GM12878 (cell line): ENCODE results near the gene CDC14A.

Experiments used
- BMI1 ChIP-seq: fragments of 450-650 bp; IDR thresholded peaks from 2 replicates; pipeline ENCODE4 v1.6.1; 2016; ENCODE audit warnings: mild to moderate bottlenecking, moderate library complexity, borderline replicate concordance
- KDM1A ChIP-seq: fragments of 200-600 bp; sonication (generic); IDR thresholded peaks from 2 replicates; pipeline ENCODE4 v1.6.1; 2016; ENCODE audit warnings: borderline replicate concordance
- POLR2A ChIP-seq: IDR thresholded peaks from 2 replicates; pipeline ENCODE4 v1.6.1; 2011; ENCODE audit warnings: low read depth, mild to moderate bottlenecking, low read length
- POLR2AphosphoS5 ChIP-seq: IDR thresholded peaks from 2 replicates; pipeline ENCODE4 v1.6.1; 2011; ENCODE audit warnings: mild to moderate bottlenecking, low read length, inconsistent platforms
- SMC3 ChIP-seq: IDR thresholded peaks from 2 replicates; pipeline ENCODE4 v1.6.1; 2011; ENCODE audit warnings: low read length, improper control_type of control experiment, borderline replicate concordance
- ZNF207 ChIP-seq: fragments of 450-650 bp; IDR thresholded peaks from 2 replicates; pipeline ENCODE4 v1.6.1; 2014; ENCODE audit warnings: antibody characterized with exemption, mild to moderate bottlenecking, borderline replicate concordance
- TF ChIP-seq, protein P1 (sequence below), 3 experiments: IDR thresholded peaks in 2 of 3; conservative IDR thresholded peaks in 1 of 3; 2 replicates each; pipeline ENCODE4 v1.5.1; 2011; ENCODE audit warnings: low read depth in 3 of 3, low read length in 3 of 3, mild to moderate bottlenecking in 3 of 3, control low read depth in 2 of 3, moderate library complexity in 2 of 3, inconsistent platforms in 1 of 3, mixed read lengths in 1 of 3; ENCODE audit not compliant: control insufficient read depth in 2 of 3, insufficient read depth in 1 of 3; ENCODE audit errors: extremely low read depth in 1 of 3

DNA sequence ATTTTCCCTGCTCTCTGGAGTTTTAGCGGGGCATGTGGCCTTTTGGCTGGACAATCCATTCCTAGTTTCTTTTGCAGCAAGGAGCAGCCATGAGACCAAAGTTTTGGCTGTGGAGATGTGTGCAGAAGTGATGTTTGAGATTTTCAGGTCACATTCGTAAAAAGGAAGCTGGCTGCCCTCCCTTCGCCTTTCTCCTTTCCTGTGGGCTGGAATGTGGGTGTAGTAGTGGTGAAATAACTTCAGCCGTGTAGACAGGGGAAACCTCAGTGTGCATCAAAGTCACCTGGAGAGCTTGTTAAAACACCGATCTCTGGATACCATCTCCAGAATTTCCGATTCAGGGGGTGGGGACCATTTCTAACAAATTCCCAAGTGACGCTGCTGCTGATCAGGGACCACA lies 180.3 kb downstream of the CDC14A start:
- no peak for TF ChIP-seq POLR2A
- no peak for TF ChIP-seq KDM1A
- no peak for TF ChIP-seq BMI1
- TF ChIP-seq ZNF207: no peak
- TF ChIP-seq POLR2AphosphoS5: no peak
- TF ChIP-seq, protein P1, sequence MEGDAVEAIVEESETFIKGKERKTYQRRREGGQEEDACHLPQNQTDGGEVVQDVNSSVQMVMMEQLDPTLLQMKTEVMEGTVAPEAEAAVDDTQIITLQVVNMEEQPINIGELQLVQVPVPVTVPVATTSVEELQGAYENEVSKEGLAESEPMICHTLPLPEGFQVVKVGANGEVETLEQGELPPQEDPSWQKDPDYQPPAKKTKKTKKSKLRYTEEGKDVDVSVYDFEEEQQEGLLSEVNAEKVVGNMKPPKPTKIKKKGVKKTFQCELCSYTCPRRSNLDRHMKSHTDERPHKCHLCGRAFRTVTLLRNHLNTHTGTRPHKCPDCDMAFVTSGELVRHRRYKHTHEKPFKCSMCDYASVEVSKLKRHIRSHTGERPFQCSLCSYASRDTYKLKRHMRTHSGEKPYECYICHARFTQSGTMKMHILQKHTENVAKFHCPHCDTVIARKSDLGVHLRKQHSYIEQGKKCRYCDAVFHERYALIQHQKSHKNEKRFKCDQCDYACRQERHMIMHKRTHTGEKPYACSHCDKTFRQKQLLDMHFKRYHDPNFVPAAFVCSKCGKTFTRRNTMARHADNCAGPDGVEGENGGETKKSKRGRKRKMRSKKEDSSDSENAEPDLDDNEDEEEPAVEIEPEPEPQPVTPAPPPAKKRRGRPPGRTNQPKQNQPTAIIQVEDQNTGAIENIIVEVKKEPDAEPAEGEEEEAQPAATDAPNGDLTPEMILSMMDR (IDR thresholded peaks at IDR 0.05 in 2 of 3, conservative IDR thresholded peaks at IDR 0.05 in 1 of 3; ENCODE audit: control insufficient read depth in 2 of 3, extremely low read depth in 1 of 3, insufficient read depth in 1 of 3, low read depth in 3 of 3, low read length in 3 of 3): no peak
- no peak for TF ChIP-seq SMC3
